Right ventricle myocardium superior (tissue), 1 donor: ENCODE data around the gene PNRC2. TPM values are rescaled to one million over a fixed set of nuclear protein-coding genes. Genes with fewer than 3 reads are reported as not detected.
"Not testable (repeated sequence)": the region's sequence is repeated elsewhere in the genome, so short reads cannot be mapped to it uniquely, and the experiment has no call there.

ENCODE experiments used
- ATAC-seq: fragments of 200-7000 bp; cut with Tn5 transposase; one replicate; pipeline ENCODE4 v1.9.1; 2020; ENCODE audit warnings: mild to moderate bottlenecking; ENCODE audit not compliant: poor library complexity
- DNase-seq: peaks from one replicate; pipeline ENCODE4 v3.0.0-alpha.2; 2020
- intact Hi-C: fragments of 100-400 bp; cut with DNase I; formaldehyde crosslinking; loops from one replicate; pipeline ENCODE4 v1.11.2; 2022
- total RNA-seq: library from RNA; stranded (reverse); fragmentation: NEBNext Ultra II Directional; extraction: Animal tissue kit (Norgen Biotek cat#: 25700); gene quantifications from one replicate; pipeline ENCODE4 v1.2.1, GENCODE V29; 2021
- donor health status: DM: no; HTN: yes; CAD: no; lungs with severe emphysema.

The PNRC2 gene
- total RNA-seq, 1 donor from 2014 or later = 74.2 TPM

DNA sequence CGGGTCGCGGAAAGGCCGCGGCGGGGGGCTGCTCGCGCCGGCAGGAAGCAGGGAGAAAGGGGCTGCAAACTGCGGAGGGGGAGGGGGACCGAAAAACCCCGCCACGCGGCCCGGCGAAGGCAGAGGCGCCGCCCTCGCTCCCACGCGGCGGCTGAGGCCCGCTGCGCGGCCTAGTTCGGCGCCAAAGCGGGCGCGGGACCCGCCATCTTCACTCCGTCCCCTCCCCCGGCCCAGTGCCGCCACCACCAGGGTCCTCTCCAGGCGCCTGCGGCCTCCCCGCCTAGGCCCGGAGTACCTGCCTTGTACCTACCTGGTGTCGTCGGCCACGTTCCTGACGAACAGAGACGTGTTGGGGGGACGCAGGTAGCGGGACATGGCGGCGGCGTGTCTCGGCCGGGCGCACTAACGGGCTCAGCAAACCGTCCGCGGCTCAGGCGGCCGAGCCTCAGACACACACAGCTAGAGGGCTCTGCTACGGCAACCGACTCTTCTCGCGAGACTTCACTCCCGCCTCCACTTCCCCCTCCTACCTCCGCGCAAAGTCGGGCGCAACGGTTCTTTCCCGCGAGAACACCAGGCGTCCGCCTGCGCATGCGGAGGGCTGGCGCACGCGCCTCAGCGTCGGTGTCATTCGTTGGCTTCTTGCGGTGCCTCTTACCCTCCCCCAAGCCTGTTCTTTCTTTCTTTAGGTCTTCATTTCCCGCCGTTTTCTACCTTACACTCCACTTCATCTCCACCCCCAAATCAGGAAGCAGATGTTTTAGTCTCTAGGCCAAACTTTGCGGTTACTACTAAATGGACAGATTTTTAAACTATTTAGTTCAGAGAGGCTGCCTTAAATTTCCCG is 20.5 kb downstream of the PNRC2 start, which contains the start of gene SRSF10:
SRSF10 (minus strand) TSS at position 447 of the 847 bp plus-strand sequence; CDS start at position 375, 72 bp downstream.
- intact Hi-C loops = loop anchor here (5.0 kb wide), 1 partner anchor 42 kb away; no protein-coding TSS in a partner anchor
- peak; percentile 99 for ATAC-seq
- peak; percentile 99 for DNase-seq

DNA sequence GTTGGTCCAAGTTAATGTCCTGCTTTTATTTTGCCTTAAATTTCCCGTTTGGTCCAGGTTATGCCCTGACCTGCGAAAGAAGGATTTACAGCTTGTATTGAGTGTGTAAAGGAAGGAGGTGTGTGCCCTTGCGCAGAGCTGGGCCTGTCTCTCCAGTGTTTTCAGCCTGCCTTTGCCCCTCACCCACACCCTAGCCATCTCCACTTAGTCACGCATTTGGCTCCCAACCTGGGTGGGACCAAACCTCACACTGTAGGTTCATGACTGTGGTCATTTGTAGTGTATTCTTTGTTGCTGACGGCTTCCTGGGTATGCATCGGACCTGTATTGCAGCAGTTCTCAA is 21.1 kb downstream of the PNRC2 start:
- ATAC-seq (peak; percentile 4), DNase-seq (no peak)
- intact Hi-C loops = loop anchor here (5.0 kb wide), 1 partner anchor 42 kb away; no protein-coding TSS in a partner anchor

- ATAC-seq (no peak), DNase-seq (no peak)
- intact Hi-C loops = loop anchor here (5.0 kb wide), 1 partner anchor 38 kb away; no protein-coding TSS in a partner anchor
Measured at GRCh38 chr1:23984417-23985186, 25.0 kb downstream of the PNRC2 start.

- ATAC-seq, DNase-seq, intact Hi-C loops: not testable (repeated sequence)
Measured at GRCh38 chr1:23987038-23987437, 27.4 kb downstream of the PNRC2 start.

DNA sequence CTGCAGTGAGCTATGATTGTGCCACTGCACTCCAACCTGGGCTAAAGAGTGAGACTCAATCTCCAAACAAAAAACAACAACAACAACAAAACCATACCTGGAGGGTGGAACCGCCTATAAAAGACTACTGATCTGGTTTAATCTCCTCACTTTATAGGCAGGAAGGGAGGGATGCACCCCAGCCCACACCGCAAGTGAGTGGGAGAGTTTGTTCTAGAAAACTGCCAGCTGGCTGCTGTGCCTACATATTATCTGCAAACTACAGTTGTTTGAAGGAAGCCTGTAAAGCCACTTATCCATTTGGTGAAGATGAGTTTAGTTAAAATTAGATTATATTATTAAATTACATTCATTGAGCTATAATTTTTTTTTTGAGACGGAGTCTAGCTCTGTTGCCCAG is 29.6 kb downstream of the PNRC2 start:
- DNase-seq = no peak
- intact Hi-C loops = no loop called here
- ATAC-seq = no peak

DNA sequence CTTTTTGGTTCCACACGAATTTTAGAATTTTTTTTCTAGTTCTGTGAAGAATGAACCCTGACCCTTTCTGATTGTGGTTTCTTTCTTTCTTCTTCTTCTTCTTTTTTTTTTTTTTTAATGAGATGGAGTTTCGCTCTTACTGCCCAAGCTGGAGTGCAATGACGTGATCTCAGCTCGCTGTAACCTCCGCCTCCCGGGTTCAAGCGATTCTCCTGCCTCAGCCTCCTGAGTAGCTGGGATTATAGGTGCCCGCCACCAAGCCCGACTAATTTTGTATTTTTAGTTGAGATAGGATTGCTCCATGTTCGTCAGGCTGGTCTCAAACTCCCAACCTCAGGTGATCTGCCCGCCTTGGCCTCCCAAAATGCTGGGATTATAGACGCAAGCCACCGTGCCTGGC is 32.4 kb downstream of the PNRC2 start:
- ATAC-seq, intact Hi-C loops, DNase-seq: not testable (repeated sequence)

- intact Hi-C loops = no loop called here
- no peak for ATAC-seq
- no peak for DNase-seq
Measured at GRCh38 chr1:23995431-23995837, 35.8 kb downstream of the PNRC2 start.

GRCh38 chr1:23996700-23997229 is 37.1 kb downstream of the PNRC2 start:
- no peak for DNase-seq
- intact Hi-C loops = no loop called here
- ATAC-seq = no peak

DNA sequence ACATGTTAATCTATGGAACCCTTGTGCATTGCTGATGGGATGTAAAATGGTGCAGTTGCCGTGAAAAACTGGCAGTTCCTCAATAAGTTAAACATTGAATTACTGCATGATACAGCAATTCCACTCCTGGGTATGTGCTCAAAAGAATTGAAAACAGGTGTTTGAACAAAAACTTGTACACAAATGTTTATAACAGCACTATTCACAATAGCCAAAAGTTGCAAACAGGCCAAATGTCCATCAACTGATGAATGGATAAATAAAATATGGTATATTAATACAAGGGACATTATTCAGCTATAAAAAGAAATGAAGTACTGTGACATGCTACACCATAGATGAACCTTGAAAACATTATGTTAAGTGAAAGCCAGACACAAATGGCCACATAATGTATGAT is 38.2 kb downstream of the PNRC2 start:
- ATAC-seq (no peak), DNase-seq (no peak)
- intact Hi-C loops = no loop called here

- intact Hi-C loops = no loop called here
- DNase-seq = no peak
- ATAC-seq = no peak
Measured at GRCh38 chr1:23999156-23999671, 39.6 kb downstream of the PNRC2 start.

- intact Hi-C loops = no loop called here
- ATAC-seq = no peak
Measured at GRCh38 chr1:24002695-24003094, 43.1 kb downstream of the PNRC2 start.

DNA sequence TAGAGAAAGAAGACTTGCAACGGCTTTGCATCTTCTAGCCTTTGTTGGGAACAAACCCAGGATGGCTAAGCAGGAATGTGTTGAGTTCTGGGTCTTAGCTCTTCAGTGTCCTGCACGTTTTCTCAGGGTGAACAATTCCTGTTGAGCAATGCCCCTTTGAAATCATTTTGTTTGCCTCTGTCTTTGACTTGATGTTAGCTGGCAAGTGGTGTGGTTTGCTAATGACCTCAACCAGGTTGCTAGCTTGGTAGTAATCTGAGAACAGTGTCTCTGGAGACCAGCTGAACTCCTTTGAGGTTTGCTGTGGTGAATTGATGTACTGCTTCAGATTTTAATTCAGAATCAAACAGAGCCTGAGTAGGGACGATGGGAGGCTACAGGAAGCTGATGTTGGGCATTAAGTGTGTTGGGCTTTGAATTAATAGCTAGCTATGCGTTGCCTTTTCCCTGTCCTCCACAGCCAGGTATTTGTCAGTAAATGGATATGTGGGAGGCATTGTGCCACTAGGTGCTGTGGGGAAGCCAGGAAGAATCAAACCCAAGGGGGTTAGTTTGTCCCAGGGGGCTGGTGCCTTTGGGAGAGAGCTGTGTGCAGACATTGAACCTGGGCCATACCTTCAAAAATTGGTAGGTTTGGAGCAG is 43.8 kb downstream of the PNRC2 start:
- ATAC-seq (no peak), DNase-seq (no peak)
- intact Hi-C loops = no loop called here

More at GRCh38 chr1:24002695-24003094, 43.1 kb downstream of the PNRC2 start:
- DNase-seq = no peak

GRCh38 chr1:24004132-24004531 is 44.5 kb downstream of the PNRC2 start:
- ATAC-seq = no peak
- no peak for DNase-seq
- intact Hi-C loops = no loop called here

DNA sequence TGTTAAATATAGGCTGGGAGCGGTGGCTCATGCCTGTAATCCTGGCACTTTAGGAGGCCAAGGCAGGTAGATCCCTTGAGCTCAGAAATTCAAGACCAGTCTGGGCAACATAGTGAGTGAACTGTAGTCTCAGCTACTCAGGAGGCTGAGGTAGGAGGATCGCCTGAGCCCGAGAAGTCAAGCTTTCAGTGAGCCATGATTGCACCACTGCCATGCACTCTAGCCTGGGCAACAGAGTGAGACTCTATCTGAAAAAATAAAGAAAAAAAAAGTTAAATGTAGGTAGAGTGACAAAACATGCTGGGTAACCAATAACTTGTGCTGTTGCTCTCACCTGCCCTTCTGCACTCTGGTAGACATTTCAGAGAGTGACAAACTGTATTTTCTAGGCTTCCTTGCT is 45.5 kb downstream of the PNRC2 start:
- no peak for ATAC-seq
- intact Hi-C loops = no loop called here

GRCh38 chr1:24007079-24007478 is 47.5 kb downstream of the PNRC2 start:
- ATAC-seq = no peak
- no peak for DNase-seq
- intact Hi-C loops = no loop called here

More for the DNA sequence above, 45.5 kb downstream of the PNRC2 start:
- DNase-seq = no peak

DNA sequence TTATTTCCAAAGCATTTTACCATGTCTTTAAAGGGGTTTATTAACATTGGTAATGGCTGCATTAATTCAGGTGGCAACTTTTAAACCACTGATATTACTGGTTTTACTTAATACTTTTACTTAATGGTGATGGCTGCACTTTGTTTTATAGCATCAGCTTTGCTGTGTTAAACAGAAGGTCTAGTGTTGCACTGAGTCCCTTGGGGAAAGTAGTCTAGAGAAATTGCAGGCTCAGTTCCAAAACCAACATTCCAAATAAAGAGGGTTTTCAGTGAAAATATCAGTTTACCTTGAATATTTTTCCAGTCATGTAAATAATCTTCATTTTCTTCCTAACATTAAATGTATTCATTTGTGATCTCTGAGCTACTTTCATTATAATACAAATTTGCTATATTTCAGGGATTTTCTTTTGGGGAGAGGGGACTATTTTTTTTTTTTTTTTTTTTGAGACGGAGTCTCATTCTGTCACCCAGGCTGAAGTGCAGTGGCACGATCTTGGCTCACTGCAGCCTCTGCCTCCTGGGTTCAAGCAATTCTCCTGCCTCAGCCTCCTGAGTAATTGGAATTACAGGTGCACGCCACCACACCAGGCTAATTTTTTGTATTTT is 49.1 kb downstream of the PNRC2 start:
- intact Hi-C loops, ATAC-seq, DNase-seq: not testable (repeated sequence)

DNA sequence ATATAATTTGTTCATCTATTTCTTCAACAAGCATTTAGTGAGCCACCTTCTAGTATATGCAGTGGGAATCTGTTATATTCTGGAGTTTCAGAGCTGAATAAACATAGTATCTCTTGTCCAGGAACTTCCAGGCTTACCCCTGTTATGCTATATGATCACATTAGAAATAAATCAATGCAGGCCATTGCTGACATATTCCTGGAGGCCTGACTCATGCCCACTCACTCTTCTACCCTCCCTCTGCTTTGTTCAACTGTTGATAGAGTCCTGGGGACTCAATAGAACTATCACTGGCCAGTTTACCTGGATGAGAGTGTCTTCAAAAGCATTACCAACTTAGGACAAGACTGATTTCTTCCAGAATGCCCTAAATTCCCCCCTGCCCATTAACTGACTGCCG is 49.8 kb downstream of the PNRC2 start:
- ATAC-seq = no peak
- no peak for DNase-seq
- intact Hi-C loops = no loop called here

- intact Hi-C loops = no loop called here
- DNase-seq (no peak), ATAC-seq (no peak)
Measured at GRCh38 chr1:24010650-24011049, 51.0 kb downstream of the PNRC2 start.
